Neural cell (in vitro differentiated cells): ENCODE measurements around the gene XXYLT1. TPM values are rescaled to one million over a fixed set of nuclear protein-coding genes. Genes with fewer than 3 reads are reported as not detected.

ENCODE experiments used
- H2AFZ ChIP-seq: fragments of 200-600, 300-800 bp; sonication (generic), shearing (Covaris generic); 2 replicates; pipeline ENCODE4 v1.6.0; 2014; ENCODE audit warnings: low read depth, mild to moderate bottlenecking, antibody characterized with exemption, low read length, moderate library complexity
- H3F3A ChIP-seq: fragments of 200-600 bp; shearing (Covaris generic); 2 replicates; pipeline ENCODE4 v1.6.1; 2016; ENCODE audit warnings: mild to moderate bottlenecking, moderate library complexity, mixed read lengths, antibody characterized with exemption, low read length; ENCODE audit not compliant: insufficient read depth, poor library complexity, severe bottlenecking
- H3K27ac ChIP-seq: fragments of 200-600, 300-800 bp; sonication (generic), shearing (Covaris generic); 2 replicates; pipeline ENCODE4 v1.5.1; 2014; ENCODE audit warnings: mild to moderate bottlenecking, low read length, moderate library complexity
- H3K27me3 ChIP-seq: fragments of 300-800, 200-600 bp; sonication (generic), shearing (Covaris generic); 2 replicates; pipeline ENCODE4 v1.6.0; 2014; ENCODE audit warnings: mild to moderate bottlenecking, low read depth, low read length, moderate library complexity; ENCODE audit not compliant: insufficient read depth
- H3K36me3 ChIP-seq: fragments of 300-800, 200-600 bp; sonication (generic), shearing (Covaris generic); 2 replicates; pipeline ENCODE4 v1.5.1; 2014; ENCODE audit warnings: mild to moderate bottlenecking, antibody characterized with exemption, low read length, moderate library complexity; ENCODE audit not compliant: insufficient read depth
- H3K4me2 ChIP-seq: fragments of 300-800, 200-600 bp; sonication (generic), shearing (Covaris generic); 2 replicates; pipeline ENCODE4 v1.6.0; 2014; ENCODE audit warnings: mild to moderate bottlenecking, low read length
- H3K4me3 ChIP-seq: fragments of 300-800, 200-600 bp; sonication (generic), shearing (Covaris generic); 2 replicates; pipeline ENCODE4 v1.5.1; 2014; ENCODE audit warnings: mild to moderate bottlenecking, low read length, moderate library complexity
- H3K79me2 ChIP-seq: fragments of 200-600 bp; shearing (Covaris generic); replicated peaks from 2 replicates; pipeline ENCODE4 v1.6.0; 2014; ENCODE audit warnings: mild to moderate bottlenecking, low read length, moderate library complexity; ENCODE audit not compliant: insufficient read depth
- H3K9ac ChIP-seq: fragments of 300-800, 200-600 bp; sonication (generic), shearing (Covaris generic); 2 replicates; pipeline ENCODE4 v1.6.1; 2016; ENCODE audit warnings: mild to moderate bottlenecking, low read length, mixed read lengths
- H3K9me2 ChIP-seq: fragments of 200-600 bp; shearing (Covaris generic); 2 replicates; pipeline ENCODE4 v1.6.1; 2016; ENCODE audit warnings: mild to moderate bottlenecking, low read length, mixed read lengths; ENCODE audit not compliant: insufficient read depth
- H3K9me3 ChIP-seq: fragments of 200-600, 300-800 bp; sonication (generic), shearing (Covaris generic); 2 replicates; pipeline ENCODE4 v1.6.1; 2016; ENCODE audit warnings: mild to moderate bottlenecking, mixed run types, low read length, moderate library complexity, mixed read lengths
- H4K20me1 ChIP-seq: fragments of 200-600 bp; shearing (Covaris generic); 2 replicates; pipeline ENCODE4 v1.6.1; 2016; ENCODE audit warnings: mild to moderate bottlenecking, mixed run types; ENCODE audit not compliant: insufficient read depth
- CTCF ChIP-seq: fragments of 450-650 bp; IDR thresholded peaks from 2 replicates; pipeline ENCODE4 v1.5.1; 2014; ENCODE audit warnings: antibody characterized with exemption, mild to moderate bottlenecking, moderate library complexity; ENCODE audit not compliant: poor library complexity, severe bottlenecking
- EP300 ChIP-seq: fragments of 450-650 bp; conservative IDR thresholded peaks from 2 replicates; pipeline ENCODE4 v1.6.1; 2014; ENCODE audit warnings: antibody characterized with exemption, mild to moderate bottlenecking, moderate library complexity; ENCODE audit not compliant: poor library complexity, severe bottlenecking
- EZH2 ChIP-seq: fragments of 200-600, 300-800 bp; shearing (Covaris generic), sonication (generic); IDR thresholded peaks from 2 replicates; pipeline ENCODE4 v1.6.1; 2014; ENCODE audit warnings: antibody characterized with exemption, low read length, borderline replicate concordance, mild to moderate bottlenecking; ENCODE audit not compliant: insufficient read depth, poor library complexity, severe bottlenecking
- MXI1 ChIP-seq: fragments of 450-650 bp; conservative IDR thresholded peaks from 2 replicates; pipeline ENCODE4 v1.6.1; 2014; ENCODE audit warnings: antibody characterized with exemption, mild to moderate bottlenecking; ENCODE audit not compliant: poor library complexity, severe bottlenecking
- POLR2AphosphoS5 ChIP-seq: IDR thresholded peaks from 2 replicates; pipeline ENCODE4 v1.6.1; 2012
- RAD21 ChIP-seq: fragments of 450-650 bp; conservative IDR thresholded peaks from 2 replicates; pipeline ENCODE4 v1.6.1; 2014; ENCODE audit warnings: antibody characterized with exemption, mild to moderate bottlenecking, moderate library complexity
- REST ChIP-seq: IDR thresholded peaks from 2 replicates; pipeline ENCODE4 v1.6.1; 2012; ENCODE audit warnings: borderline replicate concordance
- SMC3 ChIP-seq: fragments of 450-650 bp; conservative IDR thresholded peaks from 2 replicates; pipeline ENCODE4 v1.6.1; 2014; ENCODE audit warnings: antibody characterized with exemption, mild to moderate bottlenecking, moderate library complexity; ENCODE audit not compliant: poor library complexity
- TAF1 ChIP-seq: IDR thresholded peaks from 2 replicates; pipeline ENCODE4 v1.6.1; 2012; ENCODE audit warnings: low read depth
- polyA plus RNA-seq: library from polyadenylated mRNA; depleted of rRNA; stranded (reverse); fragments of >200 nt; gene quantifications from 2 replicates; pipeline ENCODE4 v1.2.3, GENCODE V29; 2014

Gene XXYLT1
- polyA plus RNA-seq, 1 donor from 2014 or later, result 25.4 TPM

- Histone ChIP-seq H3K4me2 (no peak overlapping the region), H3K79me2 (no peaks in the 10 kb centered on the region), H3K4me3 (no peak overlapping the region), H3K27ac (no peak overlapping the region), H2AFZ (no peak overlapping the region), H4K20me1 (no peaks in the 10 kb centered on the region), H3F3A (no peaks in the 10 kb centered on the region), H3K9ac (no peak overlapping the region), H3K36me3 (no peaks in the 10 kb centered on the region), H3K9me2 (no peaks in the 10 kb centered on the region), H3K9me3 (no peaks in the 10 kb centered on the region), H3K27me3 (no peaks in the 10 kb centered on the region)
- TF ChIP-seq POLR2AphosphoS5 (no peak), REST (no peak), EP300 (no peak), CTCF (no peak), TAF1 (no peak), MXI1 (no peak), SMC3 (no peak), RAD21 (no peak)
Observed at GRCh38 chr3:195302431-195302830, 31.5 kb upstream of the XXYLT1 start.

GRCh38 chr3:195297446-195297845 is 26.5 kb upstream of the XXYLT1 start:
- no peaks in the 10 kb centered on the region for H3F3A ChIP-seq
- no peaks in the 10 kb centered on the region for H4K20me1 ChIP-seq
- H3K9ac ChIP-seq, result no peak overlapping the region
- no peaks in the 10 kb centered on the region for H3K27me3 ChIP-seq
- H3K27ac ChIP-seq, result no peak overlapping the region
- H3K36me3 ChIP-seq, result peaks cover 3% of the 10 kb centered on the region
- TF ChIP-seq TAF1, result no peak
- TF ChIP-seq MXI1, result no peak
- no peak for TF ChIP-seq SMC3
- no peak for TF ChIP-seq REST
- no peak for TF ChIP-seq RAD21
- TF ChIP-seq EP300, result no peak
- TF ChIP-seq EZH2, result no peak
- no peak for TF ChIP-seq POLR2AphosphoS5
- no peak for TF ChIP-seq CTCF
- no peaks in the 10 kb centered on the region for H3K79me2 ChIP-seq
- H3K4me2 ChIP-seq, result no peak overlapping the region
- H3K4me3 ChIP-seq, result no peak overlapping the region
- no peak overlapping the region for H2AFZ ChIP-seq
- H3K9me2 ChIP-seq, result no peaks in the 10 kb centered on the region
- no peaks in the 10 kb centered on the region for H3K9me3 ChIP-seq
